Hepatocyte (in vitro differentiated cells): Measurements from ENCODE around the gene EXOC3. TPM values are rescaled to one million over a fixed set of nuclear protein-coding genes. Genes with fewer than 3 reads are reported as not detected.

Experiments used
- DNase-seq: peaks from one replicate; pipeline ENCODE4 v3.0.0-alpha.2; 2016; ENCODE audit warnings: low spot score
- H2AFZ ChIP-seq: fragments of 200-600 bp; sonication (generic); 2 replicates; pipeline ENCODE4 v1.6.0; 2016; ENCODE audit warnings: antibody characterized with exemption, mild to moderate bottlenecking
- H3K27ac ChIP-seq: fragments of 200-600 bp; sonication (generic); 2 replicates; pipeline ENCODE4 v1.5.1; 2016; ENCODE audit warnings: mild to moderate bottlenecking
- H3K27me3 ChIP-seq: fragments of 200-600 bp; sonication (generic); 2 replicates; pipeline ENCODE4 v1.6.1; 2016
- H3K36me3 ChIP-seq: fragments of 200-600 bp; sonication (generic); replicated peaks from 2 replicates; pipeline ENCODE4 v1.5.1; 2016; ENCODE audit warnings: low read depth; ENCODE audit not compliant: insufficient read depth
- H3K4me1 ChIP-seq: fragments of 200-600 bp; sonication (generic); 2 replicates; pipeline ENCODE4 v1.5.1; 2016; ENCODE audit warnings: mild to moderate bottlenecking, moderate library complexity; ENCODE audit not compliant: insufficient read depth
- H3K4me2 ChIP-seq: fragments of 200-600 bp; sonication (generic); 2 replicates; pipeline ENCODE4 v1.6.0; 2016
- H3K4me3 ChIP-seq: fragments of 200-600 bp; sonication (generic); 2 replicates; pipeline ENCODE4 v1.5.1; 2016; ENCODE audit warnings: mild to moderate bottlenecking
- H3K79me2 ChIP-seq: fragments of 200-600 bp; sonication (generic); 2 replicates; pipeline ENCODE4 v1.6.0; 2017; ENCODE audit warnings: mild to moderate bottlenecking
- H3K9me2 ChIP-seq: fragments of 200-600 bp; sonication (generic); replicated peaks from 2 replicates; pipeline ENCODE4 v1.6.0; 2017; ENCODE audit warnings: mild to moderate bottlenecking; ENCODE audit not compliant: insufficient read depth
- H3K9me3 ChIP-seq: fragments of 200-600 bp; sonication (generic); 2 replicates; pipeline ENCODE4 v1.5.1; 2016; ENCODE audit warnings: low read depth, mild to moderate bottlenecking
- H4K20me1 ChIP-seq: fragments of 200-600 bp; sonication (generic); 2 replicates; pipeline ENCODE4 v1.6.0; 2016; ENCODE audit warnings: mild to moderate bottlenecking; ENCODE audit not compliant: insufficient read depth, poor library complexity, severe bottlenecking
- CTCF ChIP-seq: fragments of 200-600 bp; sonication (generic); IDR thresholded peaks from 2 replicates; pipeline ENCODE4 v1.5.1; 2016; ENCODE audit warnings: antibody characterized with exemption, mild to moderate bottlenecking; ENCODE audit not compliant: poor library complexity
- EZH2 ChIP-seq: fragments of 200-600 bp; sonication (generic); IDR thresholded peaks from 2 replicates; pipeline ENCODE4 v1.6.1; 2016; ENCODE audit warnings: antibody characterized with exemption, mild to moderate bottlenecking, borderline replicate concordance
- EZH2phosphoT487 ChIP-seq: fragments of 200-600 bp; sonication (generic); IDR thresholded peaks from one replicate; pipeline ENCODE4 v1.6.1; 2018; ENCODE audit warnings: antibody characterized with exemption, mild to moderate bottlenecking, low read depth, moderate library complexity; ENCODE audit not compliant: unreplicated experiment, severe bottlenecking
- WGBS: methylation state at CpG from one replicate; pipeline ENCODE4 v1.1.6; 2016; ENCODE audit warnings: low lambda C conversion rate; ENCODE audit errors: missing lambda C conversion rate; 5-methylcytosine and 5-hydroxymethylcytosine counted together
- polyA plus RNA-seq: library from polyadenylated mRNA; unstranded; fragments of >200 nt; fragmentation: Nextera tagmentation; extraction: Ambion mirVana; gene quantifications from 2 replicates; pipeline ENCODE4 v1.2.1, GENCODE V29; 2016
- total RNA-seq: library from RNA; depleted of rRNA; stranded (reverse); fragments of >200 nt; gene quantifications from 2 replicates; pipeline ENCODE4 v1.2.3, GENCODE V29; 2014

EXOC3 gene
- total and polyA plus RNA-seq, 2 experiments from 2014 or later = 36.1 to 38.3 TPM

GRCh38 chr5:432928-433791, 9.8 kb upstream of the EXOC3 start:
- no peaks in the 10 kb centered on the region for H3K36me3 ChIP-seq
- H3K4me3 ChIP-seq = no peak overlapping the region
- H3K27me3 ChIP-seq = no peaks in the 10 kb centered on the region
- H4K20me1 ChIP-seq = no peaks in the 10 kb centered on the region
- H3K4me1 ChIP-seq = peaks cover 14% of the 10 kb centered on the region
- no peaks in the 10 kb centered on the region for H3K9me2 ChIP-seq
- H2AFZ ChIP-seq = no peak overlapping the region
- no peaks in the 10 kb centered on the region for H3K9me3 ChIP-seq
- no peak overlapping the region for H3K27ac ChIP-seq
- TF ChIP-seq EZH2phosphoT487 (no peak), CTCF (no peak), EZH2 (no peak)
- 84% methylated on average over 17 of the region's 23 CpGs for WGBS
- no peak overlapping the region for H3K4me2 ChIP-seq
- DNase-seq = no peak
- no peaks in the 10 kb centered on the region for H3K79me2 ChIP-seq

GRCh38 chr5:433836-434235, 9.1 kb upstream of the EXOC3 start:
- Histone ChIP-seq H2AFZ (no peak overlapping the region), H3K9me2 (no peaks in the 10 kb centered on the region), H4K20me1 (no peaks in the 10 kb centered on the region), H3K36me3 (no peaks in the 10 kb centered on the region), H3K4me2 (no peak overlapping the region), H3K9me3 (no peaks in the 10 kb centered on the region), H3K4me3 (no peak overlapping the region), H3K79me2 (no peaks in the 10 kb centered on the region), H3K27me3 (no peaks in the 10 kb centered on the region), H3K4me1 (peaks cover 14% of the 10 kb centered on the region), H3K27ac (no peak overlapping the region)
- no peak for DNase-seq
- TF ChIP-seq EZH2phosphoT487 (no peak), EZH2 (no peak), CTCF (no peak)
- 88% methylated on average over 11 of the region's 16 CpGs for WGBS

- Histone ChIP-seq H3K79me2 (no peaks in the 10 kb centered on the region), H3K27me3 (no peaks in the 10 kb centered on the region), H3K9me2 (no peaks in the 10 kb centered on the region), H3K4me3 (no peak overlapping the region), H3K36me3 (no peaks in the 10 kb centered on the region), H3K4me1 (peaks cover 14% of the 10 kb centered on the region), H3K4me2 (no peak overlapping the region), H3K9me3 (no peaks in the 10 kb centered on the region), H4K20me1 (no peaks in the 10 kb centered on the region), H3K27ac (no peak overlapping the region), H2AFZ (no peak overlapping the region)
- WGBS = 94% methylated on average over 26 of the region's 26 CpGs
- TF ChIP-seq EZH2phosphoT487 = no peak
- TF ChIP-seq CTCF = no peak
- no peak for DNase-seq
Observed at GRCh38 chr5:434443-435146, 8.4 kb upstream of the EXOC3 start.
